BE2C (cell line): ENCODE measurements around the gene KCND3.

Experiments
- DNase-seq: peaks from one replicate; pipeline ENCODE4 v3.0.0-alpha.2; 2020
- H3K27me3 ChIP-seq: fragments of 250-450 bp; sonication (Bioruptor Pico); 2 replicates; pipeline ENCODE4 v1.5.1; 2020; ENCODE audit warnings: mild to moderate bottlenecking
- H3K36me3 ChIP-seq: fragments of 250-450 bp; sonication (Bioruptor Pico); 2 replicates; pipeline ENCODE4 v1.5.1; 2020; ENCODE audit warnings: mild to moderate bottlenecking
- H3K4me1 ChIP-seq: fragments of 250-450 bp; sonication (Bioruptor Pico); 2 replicates; pipeline ENCODE4 v1.5.1; 2020
- H3K4me3 ChIP-seq: 2 replicates; pipeline ENCODE4 v1.5.1; 2011; ENCODE audit warnings: low read depth, low read length
- H3K9me3 ChIP-seq: fragments of 250-450 bp; sonication (Bioruptor Pico); 2 replicates; pipeline ENCODE4 v1.5.1; 2020
- TF ChIP-seq, protein P1 (sequence below): IDR thresholded peaks from 2 replicates; pipeline ENCODE4 v1.5.1; 2012; ENCODE audit warnings: mild to moderate bottlenecking, low read depth, low read length

The KCND3 gene

DNA sequence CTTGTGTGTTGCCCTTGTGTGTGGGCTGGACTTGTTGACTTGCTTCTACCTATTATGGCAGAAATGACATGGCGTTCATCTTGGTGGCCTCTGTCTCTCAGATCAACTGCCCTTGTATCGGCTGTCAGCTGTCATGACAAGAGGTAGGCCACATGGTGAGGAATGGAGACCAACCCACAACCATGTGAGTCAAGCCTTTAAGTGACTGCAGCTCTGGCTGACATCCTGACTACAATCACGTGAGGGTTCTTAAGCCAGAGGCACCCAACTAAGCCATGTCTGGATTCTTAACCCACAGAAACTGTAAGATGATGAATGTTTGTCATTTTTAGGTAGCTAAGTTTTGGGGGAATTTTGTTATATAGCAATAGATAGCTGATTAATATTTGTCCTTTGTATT lies 82.1 kb downstream of the KCND3 start:
- TF ChIP-seq, protein P1, sequence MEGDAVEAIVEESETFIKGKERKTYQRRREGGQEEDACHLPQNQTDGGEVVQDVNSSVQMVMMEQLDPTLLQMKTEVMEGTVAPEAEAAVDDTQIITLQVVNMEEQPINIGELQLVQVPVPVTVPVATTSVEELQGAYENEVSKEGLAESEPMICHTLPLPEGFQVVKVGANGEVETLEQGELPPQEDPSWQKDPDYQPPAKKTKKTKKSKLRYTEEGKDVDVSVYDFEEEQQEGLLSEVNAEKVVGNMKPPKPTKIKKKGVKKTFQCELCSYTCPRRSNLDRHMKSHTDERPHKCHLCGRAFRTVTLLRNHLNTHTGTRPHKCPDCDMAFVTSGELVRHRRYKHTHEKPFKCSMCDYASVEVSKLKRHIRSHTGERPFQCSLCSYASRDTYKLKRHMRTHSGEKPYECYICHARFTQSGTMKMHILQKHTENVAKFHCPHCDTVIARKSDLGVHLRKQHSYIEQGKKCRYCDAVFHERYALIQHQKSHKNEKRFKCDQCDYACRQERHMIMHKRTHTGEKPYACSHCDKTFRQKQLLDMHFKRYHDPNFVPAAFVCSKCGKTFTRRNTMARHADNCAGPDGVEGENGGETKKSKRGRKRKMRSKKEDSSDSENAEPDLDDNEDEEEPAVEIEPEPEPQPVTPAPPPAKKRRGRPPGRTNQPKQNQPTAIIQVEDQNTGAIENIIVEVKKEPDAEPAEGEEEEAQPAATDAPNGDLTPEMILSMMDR: no peak
- no peaks in the 10 kb centered on the region for H3K27me3 ChIP-seq
- no peaks in the 10 kb centered on the region for H3K36me3 ChIP-seq
- H3K4me3 ChIP-seq: no peak overlapping the region
- H3K4me1 ChIP-seq: peaks cover 13% of the 10 kb centered on the region; the same call in 1 of the 2 replicates
- H3K9me3 ChIP-seq: no peaks in the 10 kb centered on the region
- no peak for DNase-seq

GRCh38 chr1:111906816-111907215 lies 82.7 kb downstream of the KCND3 start:
- Histone ChIP-seq H3K9me3 (no peaks in the 10 kb centered on the region), H3K27me3 (no peaks in the 10 kb centered on the region), H3K4me3 (no peak overlapping the region), H3K36me3 (no peaks in the 10 kb centered on the region), H3K4me1 (peaks cover 13% of the 10 kb centered on the region; the same call in 1 of the 2 replicates)
- DNase-seq: no peak
- TF ChIP-seq, protein P1: no peak

- Histone ChIP-seq H3K4me3 (no peak overlapping the region), H3K27me3 (no peaks in the 10 kb centered on the region), H3K9me3 (no peaks in the 10 kb centered on the region), H3K36me3 (no peaks in the 10 kb centered on the region), H3K4me1 (peaks cover 13% of the 10 kb centered on the region; the same call in 1 of the 2 replicates)
- TF ChIP-seq, protein P1: no peak
- DNase-seq: no peak
Observed at GRCh38 chr1:111906111-111906510, 83.4 kb downstream of the KCND3 start.

- peak; percentile 39 for DNase-seq
- H3K4me1 ChIP-seq: peaks cover 13% of the 10 kb centered on the region; the same call in 1 of the 2 replicates
- no peaks in the 10 kb centered on the region for H3K9me3 ChIP-seq
- H3K36me3 ChIP-seq: no peaks in the 10 kb centered on the region
- H3K27me3 ChIP-seq: no peaks in the 10 kb centered on the region
- peak overlapping the region; percentile 32 for H3K4me3 ChIP-seq
- TF ChIP-seq, protein P1: no peak
Observed at GRCh38 chr1:111904478-111905218, 84.8 kb downstream of the KCND3 start.

GRCh38 chr1:111903871-111904449 lies 85.5 kb downstream of the KCND3 start:
- Histone ChIP-seq H3K9me3 (no peaks in the 10 kb centered on the region), H3K36me3 (no peaks in the 10 kb centered on the region), H3K4me3 (0 out of 2 replicates have a peak overlapping the region, but pooled peaks have one; percentile 32), H3K4me1 (peaks cover 13% of the 10 kb centered on the region; the same call in 1 of the 2 replicates), H3K27me3 (no peaks in the 10 kb centered on the region)
- no peak for DNase-seq
- TF ChIP-seq, protein P1: no peak
